WTC11 (cell line): Measurements from ENCODE around the gene RNF151. TPM values are rescaled to one million over a fixed set of nuclear protein-coding genes. Genes with fewer than 3 reads are reported as not detected.

Experiments
- ARID4B ChIP-seq: sonication (generic); formaldehyde crosslinking; IDR thresholded peaks from 2 replicates; pipeline ENCODE4 v1.8.0; 2023; ENCODE audit warnings: missing genetic modification reagents, mild to moderate bottlenecking, borderline replicate concordance
- ATF3 ChIP-seq: sonication (generic); formaldehyde crosslinking; conservative IDR thresholded peaks from 2 replicates; pipeline ENCODE4 v1.8.1; 2022; ENCODE audit warnings: mild to moderate bottlenecking, missing genetic modification reagents
- ESRRA ChIP-seq: sonication (generic); formaldehyde crosslinking; IDR thresholded peaks from 2 replicates; pipeline ENCODE4 v1.8.1; 2022; ENCODE audit warnings: mild to moderate bottlenecking, missing genetic modification reagents, borderline replicate concordance
- FOXJ3 ChIP-seq: sonication (generic); formaldehyde crosslinking; IDR thresholded peaks from 2 replicates; pipeline ENCODE4 v1.9.0; 2021; ENCODE audit warnings: missing genetic modification reagents, mild to moderate bottlenecking, borderline replicate concordance
- HMGXB4 ChIP-seq: sonication (generic); formaldehyde crosslinking; IDR thresholded peaks from 2 replicates; pipeline ENCODE4 v1.8.1; 2023; ENCODE audit warnings: mild to moderate bottlenecking, moderate library complexity, missing genetic modification reagents
- IRF2 ChIP-seq: sonication (generic); formaldehyde crosslinking; IDR thresholded peaks from 2 replicates; pipeline ENCODE4 v1.8.0; 2022; ENCODE audit warnings: low read depth, missing genetic modification reagents, borderline replicate concordance
- SP1 ChIP-seq: sonication (generic); formaldehyde crosslinking; conservative IDR thresholded peaks from 2 replicates; pipeline ENCODE4 v1.8.1; 2022; ENCODE audit warnings: missing genetic modification reagents
- TEAD1 ChIP-seq: sonication (generic); formaldehyde crosslinking; IDR thresholded peaks from 2 replicates; pipeline ENCODE4 v1.8.0; 2022; ENCODE audit warnings: mild to moderate bottlenecking, missing genetic modification reagents
- TEAD4 ChIP-seq: sonication (generic); formaldehyde crosslinking; IDR thresholded peaks from 2 replicates; pipeline ENCODE4 v1.8.0; 2022; ENCODE audit warnings: mild to moderate bottlenecking, missing genetic modification reagents
- ZBTB21 ChIP-seq: sonication (generic); formaldehyde crosslinking; IDR thresholded peaks from 2 replicates; pipeline ENCODE4 v1.8.1; 2023; ENCODE audit warnings: mild to moderate bottlenecking, missing genetic modification reagents, borderline replicate concordance
- ZNF121 ChIP-seq: sonication (generic); formaldehyde crosslinking; IDR thresholded peaks from 2 replicates; pipeline ENCODE4 v1.8.0; 2023; ENCODE audit warnings: missing genetic modification reagents
- ZNF138 ChIP-seq: sonication (generic); formaldehyde crosslinking; conservative IDR thresholded peaks from 2 replicates; pipeline ENCODE4 v1.8.1; 2022; ENCODE audit warnings: mild to moderate bottlenecking, moderate library complexity, missing genetic modification reagents
- ZNF281 ChIP-seq: sonication (generic); formaldehyde crosslinking; IDR thresholded peaks from 2 replicates; pipeline ENCODE4 v1.8.0; 2023; ENCODE audit warnings: mild to moderate bottlenecking, missing genetic modification reagents
- total RNA-seq: library from RNA; stranded (reverse); gene quantifications from 3 replicates; pipeline ENCODE4 v1.2.3, GENCODE V29; 2021
- TF ChIP-seq, protein P1 (sequence below): fragments of 250-450 bp; sonication (Bioruptor Pico); IDR thresholded peaks from 2 replicates; pipeline ENCODE4 v1.9.0; 2021; ENCODE audit warnings: mild to moderate bottlenecking
- TF ChIP-seq, protein P2 (sequence below): sonication (generic); formaldehyde crosslinking; IDR thresholded peaks from 2 replicates; pipeline ENCODE4 v1.8.1; 2022; ENCODE audit warnings: mild to moderate bottlenecking, moderate library complexity, missing genetic modification reagents
- TF ChIP-seq, protein P3 (sequence below): sonication (generic); formaldehyde crosslinking; IDR thresholded peaks from 2 replicates; pipeline ENCODE4 v1.8.1; 2023; ENCODE audit warnings: mild to moderate bottlenecking, missing genetic modification reagents
- TF ChIP-seq, protein P4 (sequence below): sonication (generic); formaldehyde crosslinking; IDR thresholded peaks from 2 replicates; pipeline ENCODE4 v1.8.0; 2022; ENCODE audit warnings: mild to moderate bottlenecking, missing genetic modification reagents

RNF151 gene
- total RNA-seq, 1 experiment from 2014 or later = 0.31 TPM

DNA sequence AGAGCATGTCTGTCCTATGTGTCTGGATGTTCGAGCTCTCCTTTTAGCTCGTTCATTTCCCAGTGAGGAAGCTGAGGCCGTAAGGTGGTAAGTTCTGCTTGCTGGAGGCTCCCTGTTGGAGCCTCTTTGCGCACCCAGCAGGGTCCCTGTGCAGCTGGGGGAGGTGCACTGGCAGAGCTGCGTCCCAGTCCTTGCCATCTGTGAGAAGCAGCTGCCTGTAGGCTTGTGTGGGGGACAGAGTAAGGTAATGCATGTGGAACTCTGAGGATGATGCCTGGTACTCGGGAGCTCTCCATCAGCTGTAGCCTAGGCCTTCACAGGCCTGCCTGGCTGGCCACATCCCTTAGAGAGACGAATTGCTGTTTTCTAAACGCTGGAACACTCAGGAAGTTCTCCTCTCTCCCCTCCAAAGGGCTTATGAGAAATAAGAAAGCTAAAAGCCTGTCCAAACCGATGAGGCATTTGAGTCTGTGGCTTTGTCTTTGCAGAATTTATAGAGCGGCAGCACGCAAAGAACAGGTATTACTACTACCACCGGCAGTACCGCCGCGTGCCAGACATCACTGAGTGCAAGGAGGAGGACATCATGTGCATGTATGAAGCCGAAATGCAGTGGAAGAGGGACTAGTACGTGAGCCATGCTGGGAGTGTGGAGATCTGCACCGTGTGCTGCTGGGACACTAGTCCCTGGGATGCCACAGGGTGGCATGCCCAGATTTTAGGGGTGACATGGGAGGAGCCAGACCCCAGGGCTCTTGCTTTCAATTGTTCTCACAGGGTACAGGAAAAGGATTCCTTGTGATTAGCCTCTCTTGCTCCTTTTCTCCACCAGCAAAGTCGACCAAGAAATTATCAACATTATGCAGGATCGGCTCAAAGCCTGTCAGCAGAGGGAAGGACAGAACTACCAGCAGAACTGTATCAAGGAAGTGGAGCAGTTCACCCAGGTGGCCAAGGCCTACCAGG, 5.7 kb upstream of the RNF151 start (continued):
- TF ChIP-seq, protein P1, sequence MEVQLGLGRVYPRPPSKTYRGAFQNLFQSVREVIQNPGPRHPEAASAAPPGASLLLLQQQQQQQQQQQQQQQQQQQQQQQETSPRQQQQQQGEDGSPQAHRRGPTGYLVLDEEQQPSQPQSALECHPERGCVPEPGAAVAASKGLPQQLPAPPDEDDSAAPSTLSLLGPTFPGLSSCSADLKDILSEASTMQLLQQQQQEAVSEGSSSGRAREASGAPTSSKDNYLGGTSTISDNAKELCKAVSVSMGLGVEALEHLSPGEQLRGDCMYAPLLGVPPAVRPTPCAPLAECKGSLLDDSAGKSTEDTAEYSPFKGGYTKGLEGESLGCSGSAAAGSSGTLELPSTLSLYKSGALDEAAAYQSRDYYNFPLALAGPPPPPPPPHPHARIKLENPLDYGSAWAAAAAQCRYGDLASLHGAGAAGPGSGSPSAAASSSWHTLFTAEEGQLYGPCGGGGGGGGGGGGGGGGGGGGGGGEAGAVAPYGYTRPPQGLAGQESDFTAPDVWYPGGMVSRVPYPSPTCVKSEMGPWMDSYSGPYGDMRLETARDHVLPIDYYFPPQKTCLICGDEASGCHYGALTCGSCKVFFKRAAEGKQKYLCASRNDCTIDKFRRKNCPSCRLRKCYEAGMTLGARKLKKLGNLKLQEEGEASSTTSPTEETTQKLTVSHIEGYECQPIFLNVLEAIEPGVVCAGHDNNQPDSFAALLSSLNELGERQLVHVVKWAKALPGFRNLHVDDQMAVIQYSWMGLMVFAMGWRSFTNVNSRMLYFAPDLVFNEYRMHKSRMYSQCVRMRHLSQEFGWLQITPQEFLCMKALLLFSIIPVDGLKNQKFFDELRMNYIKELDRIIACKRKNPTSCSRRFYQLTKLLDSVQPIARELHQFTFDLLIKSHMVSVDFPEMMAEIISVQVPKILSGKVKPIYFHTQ (CRISPR knock-in tag) = peak; percentile 95
- no peak; the same call in 1 of the 2 replicates for TF ChIP-seq ARID4B (CRISPR knock-in tag)
- TF ChIP-seq IRF2 (CRISPR knock-in tag) = no peak
- TF ChIP-seq, protein P2, sequence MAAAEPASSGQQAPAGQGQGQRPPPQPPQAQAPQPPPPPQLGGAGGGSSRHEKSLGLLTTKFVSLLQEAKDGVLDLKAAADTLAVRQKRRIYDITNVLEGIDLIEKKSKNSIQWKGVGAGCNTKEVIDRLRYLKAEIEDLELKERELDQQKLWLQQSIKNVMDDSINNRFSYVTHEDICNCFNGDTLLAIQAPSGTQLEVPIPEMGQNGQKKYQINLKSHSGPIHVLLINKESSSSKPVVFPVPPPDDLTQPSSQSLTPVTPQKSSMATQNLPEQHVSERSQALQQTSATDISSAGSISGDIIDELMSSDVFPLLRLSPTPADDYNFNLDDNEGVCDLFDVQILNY = no peak
- TF ChIP-seq ZNF121 = no peak
- TF ChIP-seq ZBTB21 (CRISPR knock-in tag) = no peak
- TF ChIP-seq FOXJ3 (CRISPR knock-in tag) = no peak
- TF ChIP-seq ESRRA (CRISPR knock-in tag) = no peak
- TF ChIP-seq, protein P3, sequence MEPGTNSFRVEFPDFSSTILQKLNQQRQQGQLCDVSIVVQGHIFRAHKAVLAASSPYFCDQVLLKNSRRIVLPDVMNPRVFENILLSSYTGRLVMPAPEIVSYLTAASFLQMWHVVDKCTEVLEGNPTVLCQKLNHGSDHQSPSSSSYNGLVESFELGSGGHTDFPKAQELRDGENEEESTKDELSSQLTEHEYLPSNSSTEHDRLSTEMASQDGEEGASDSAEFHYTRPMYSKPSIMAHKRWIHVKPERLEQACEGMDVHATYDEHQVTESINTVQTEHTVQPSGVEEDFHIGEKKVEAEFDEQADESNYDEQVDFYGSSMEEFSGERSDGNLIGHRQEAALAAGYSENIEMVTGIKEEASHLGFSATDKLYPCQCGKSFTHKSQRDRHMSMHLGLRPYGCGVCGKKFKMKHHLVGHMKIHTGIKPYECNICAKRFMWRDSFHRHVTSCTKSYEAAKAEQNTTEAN = no peak
- no peak for TF ChIP-seq ZNF281 (CRISPR knock-in tag)
- no peak for TF ChIP-seq ZNF138 (CRISPR knock-in tag)
- TF ChIP-seq SP1 (CRISPR knock-in tag) = 0 out of 2 replicates have a peak, but pooled peaks have one; percentile 25
- peak; percentile 48 for TF ChIP-seq TEAD1 (CRISPR knock-in tag)
- TF ChIP-seq HMGXB4 = no peak
- TF ChIP-seq TEAD4 (CRISPR knock-in tag) = peak; percentile 32; the same call in 1 of the 2 replicates
- TF ChIP-seq, protein P4, sequence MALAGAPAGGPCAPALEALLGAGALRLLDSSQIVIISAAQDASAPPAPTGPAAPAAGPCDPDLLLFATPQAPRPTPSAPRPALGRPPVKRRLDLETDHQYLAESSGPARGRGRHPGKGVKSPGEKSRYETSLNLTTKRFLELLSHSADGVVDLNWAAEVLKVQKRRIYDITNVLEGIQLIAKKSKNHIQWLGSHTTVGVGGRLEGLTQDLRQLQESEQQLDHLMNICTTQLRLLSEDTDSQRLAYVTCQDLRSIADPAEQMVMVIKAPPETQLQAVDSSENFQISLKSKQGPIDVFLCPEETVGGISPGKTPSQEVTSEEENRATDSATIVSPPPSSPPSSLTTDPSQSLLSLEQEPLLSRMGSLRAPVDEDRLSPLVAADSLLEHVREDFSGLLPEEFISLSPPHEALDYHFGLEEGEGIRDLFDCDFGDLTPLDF (CRISPR knock-in tag) = no peak
- no peak for TF ChIP-seq ATF3 (CRISPR knock-in tag)
